ENCODE results near the gene TBC1D22A.

GRCh38 chr22:47149976-47150375 is 387.5 kb downstream of the TBC1D22A start:
- TF ChIP-seq, protein P1, sequence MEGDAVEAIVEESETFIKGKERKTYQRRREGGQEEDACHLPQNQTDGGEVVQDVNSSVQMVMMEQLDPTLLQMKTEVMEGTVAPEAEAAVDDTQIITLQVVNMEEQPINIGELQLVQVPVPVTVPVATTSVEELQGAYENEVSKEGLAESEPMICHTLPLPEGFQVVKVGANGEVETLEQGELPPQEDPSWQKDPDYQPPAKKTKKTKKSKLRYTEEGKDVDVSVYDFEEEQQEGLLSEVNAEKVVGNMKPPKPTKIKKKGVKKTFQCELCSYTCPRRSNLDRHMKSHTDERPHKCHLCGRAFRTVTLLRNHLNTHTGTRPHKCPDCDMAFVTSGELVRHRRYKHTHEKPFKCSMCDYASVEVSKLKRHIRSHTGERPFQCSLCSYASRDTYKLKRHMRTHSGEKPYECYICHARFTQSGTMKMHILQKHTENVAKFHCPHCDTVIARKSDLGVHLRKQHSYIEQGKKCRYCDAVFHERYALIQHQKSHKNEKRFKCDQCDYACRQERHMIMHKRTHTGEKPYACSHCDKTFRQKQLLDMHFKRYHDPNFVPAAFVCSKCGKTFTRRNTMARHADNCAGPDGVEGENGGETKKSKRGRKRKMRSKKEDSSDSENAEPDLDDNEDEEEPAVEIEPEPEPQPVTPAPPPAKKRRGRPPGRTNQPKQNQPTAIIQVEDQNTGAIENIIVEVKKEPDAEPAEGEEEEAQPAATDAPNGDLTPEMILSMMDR (IDR thresholded peaks at IDR 0.05; ENCODE audit: low read depth, low read length), result no peak
- no peak for TF ChIP-seq EZH2phosphoT487 (IDR thresholded peaks at IDR 0.05; ENCODE audit: low read depth)

Measured in OCI-LY3 (cell line).